SK-N-MC (cell line): ENCODE measurements around the gene KIAA1671.

Experiments
- DNase-seq: peaks from one replicate; pipeline ENCODE4 v3.0.0-alpha.2; 2011; ENCODE audit warnings: low read depth, low spot score
- H3K27ac ChIP-seq: fragments of 200-600 bp; sonication (generic); 2 replicates; pipeline ENCODE4 v1.5.1; 2016; ENCODE audit warnings: mixed run types
- H3K36me3 ChIP-seq: fragments of 200-600 bp; sonication (generic); 2 replicates; pipeline ENCODE4 v1.6.1; 2017; ENCODE audit warnings: antibody characterized with exemption, low read length, mixed read lengths; ENCODE audit not compliant: insufficient read depth
- H3K4me3 ChIP-seq: fragments of 200-600 bp; sonication (generic); 2 replicates; pipeline ENCODE4 v1.5.1; 2016
- H3K9ac ChIP-seq: fragments of 200-600 bp; sonication (generic); 2 replicates; pipeline ENCODE4 v1.8.0; 2017; ENCODE audit warnings: mixed run types, mixed read lengths; ENCODE audit not compliant: insufficient read length
- H3K9me3 ChIP-seq: fragments of 200-600 bp; sonication (generic); 2 replicates; pipeline ENCODE4 v1.6.1; 2017; ENCODE audit warnings: low read depth, mild to moderate bottlenecking, antibody characterized with exemption, low read length, moderate library complexity, mixed read lengths
- EZH2 ChIP-seq: fragments of 200-600 bp; sonication (generic); IDR thresholded peaks from one replicate; pipeline ENCODE4 v1.6.1; 2017; ENCODE audit warnings: antibody characterized with exemption
- FOXP2 ChIP-seq: optimal IDR thresholded peaks from 2 replicates; pipeline ENCODE3; 2011; ENCODE audit warnings: mild to moderate bottlenecking, moderate library complexity; ENCODE audit not compliant: insufficient read depth; ENCODE audit errors: extremely low read length, control extremely low read depth
- POLR2AphosphoS5 ChIP-seq: IDR thresholded peaks from 2 replicates; pipeline ENCODE4 v1.6.1; 2012; ENCODE audit warnings: mild to moderate bottlenecking, low read depth, low read length, borderline replicate concordance

Gene KIAA1671

DNA sequence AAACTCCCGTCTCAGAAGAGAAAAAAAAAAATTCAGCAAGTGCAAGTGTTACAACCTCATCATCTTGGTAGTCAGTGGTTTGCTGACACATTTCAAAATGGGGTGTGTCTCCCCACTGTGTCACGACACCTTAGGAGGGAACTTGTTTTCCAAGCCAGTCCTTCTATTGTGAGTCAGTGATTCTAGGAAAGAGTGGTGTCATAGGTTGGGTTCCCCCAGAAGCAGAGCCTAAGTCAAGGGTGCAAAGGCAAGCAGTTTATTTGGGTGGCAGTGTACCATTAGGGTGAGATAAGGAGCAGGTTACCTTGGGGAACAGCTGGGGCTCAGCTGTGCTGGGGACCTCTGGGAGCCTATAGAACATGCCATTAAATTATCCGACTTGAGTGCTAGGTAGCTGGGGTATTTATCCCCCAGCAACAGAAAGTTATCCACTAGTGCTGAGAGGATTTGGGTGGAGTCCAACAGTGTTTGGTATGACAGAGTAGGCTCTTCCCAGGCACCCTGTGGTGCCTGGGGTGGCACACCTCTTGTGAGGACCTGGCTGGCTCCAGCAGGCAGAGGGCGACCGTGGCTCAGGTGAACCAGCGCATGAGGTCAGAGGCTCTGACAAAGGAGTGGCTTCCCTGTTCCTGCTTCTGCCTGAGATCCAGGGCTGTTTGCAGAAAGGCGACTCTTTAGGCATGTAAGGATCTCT lies 41.7 kb downstream of the KIAA1671 start:
- DNase-seq: no peak
- Histone ChIP-seq H3K9ac (no peak overlapping the region), H3K9me3 (no peaks in the 10 kb centered on the region), H3K36me3 (no peaks in the 10 kb centered on the region), H3K4me3 (no peak overlapping the region), H3K27ac (no peak overlapping the region)
- TF ChIP-seq FOXP2 (no peak), EZH2 (no peak), POLR2AphosphoS5 (no peak)

DNA sequence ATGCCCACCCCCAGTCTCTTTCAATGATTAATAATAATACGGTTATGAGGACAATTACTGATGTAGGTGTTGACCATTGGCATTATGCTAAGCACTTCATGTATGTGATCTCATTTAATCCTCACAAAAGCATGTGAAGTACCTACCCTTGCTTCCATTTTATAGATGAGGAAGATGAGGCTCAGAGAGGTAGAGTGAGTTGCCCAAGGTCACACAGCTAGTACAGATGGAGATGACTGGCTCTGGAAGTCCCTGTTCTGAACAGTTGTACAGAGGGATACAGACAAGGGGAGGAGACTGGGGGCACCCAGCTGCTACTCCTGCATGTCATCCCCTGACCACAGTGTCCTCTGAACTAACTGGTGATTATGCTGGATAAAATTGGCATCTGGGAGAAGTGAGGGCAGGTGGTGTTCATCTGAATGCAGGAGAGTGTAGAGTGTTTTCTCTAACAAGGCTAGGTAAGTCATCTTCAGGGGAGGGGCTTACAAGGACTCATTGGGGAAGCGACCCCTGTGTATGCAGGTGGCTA lies 43.2 kb downstream of the KIAA1671 start:
- H3K9ac ChIP-seq: no peak overlapping the region
- no peak for DNase-seq

DNA sequence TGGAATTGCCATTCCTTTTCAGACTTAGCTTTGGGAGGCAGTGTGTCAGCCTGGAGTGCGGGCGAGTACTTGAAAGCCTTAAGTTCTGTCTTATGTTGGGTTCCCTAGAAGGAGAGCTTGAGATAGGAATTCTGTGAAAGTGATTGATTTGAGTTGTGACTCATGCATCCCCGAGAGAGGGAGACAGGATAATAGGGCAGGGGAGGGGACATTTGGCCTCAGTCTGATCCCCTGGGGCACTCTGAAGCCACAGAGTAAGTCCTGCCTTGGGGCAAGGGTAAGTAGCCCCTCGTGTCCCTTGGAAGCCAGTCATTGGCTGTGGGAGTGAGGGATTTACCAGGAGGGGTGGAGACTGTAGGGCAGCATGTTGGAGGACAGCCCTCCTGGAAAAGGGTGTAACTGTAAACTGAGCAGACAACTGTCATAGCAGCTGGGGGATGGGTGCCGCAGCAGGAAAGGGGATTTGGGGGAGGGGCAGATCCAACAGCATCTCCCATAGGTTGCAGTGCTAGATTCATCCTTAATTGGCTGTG lies 44.0 kb downstream of the KIAA1671 start:
- H3K9ac ChIP-seq: no peak overlapping the region

More for the DNA sequence above, 43.2 kb downstream of the KIAA1671 start:
- Histone ChIP-seq H3K4me3 (no peak overlapping the region), H3K36me3 (no peaks in the 10 kb centered on the region), H3K9me3 (no peaks in the 10 kb centered on the region), H3K27ac (no peak overlapping the region)
- TF ChIP-seq POLR2AphosphoS5 (no peak), EZH2 (no peak)

DNA sequence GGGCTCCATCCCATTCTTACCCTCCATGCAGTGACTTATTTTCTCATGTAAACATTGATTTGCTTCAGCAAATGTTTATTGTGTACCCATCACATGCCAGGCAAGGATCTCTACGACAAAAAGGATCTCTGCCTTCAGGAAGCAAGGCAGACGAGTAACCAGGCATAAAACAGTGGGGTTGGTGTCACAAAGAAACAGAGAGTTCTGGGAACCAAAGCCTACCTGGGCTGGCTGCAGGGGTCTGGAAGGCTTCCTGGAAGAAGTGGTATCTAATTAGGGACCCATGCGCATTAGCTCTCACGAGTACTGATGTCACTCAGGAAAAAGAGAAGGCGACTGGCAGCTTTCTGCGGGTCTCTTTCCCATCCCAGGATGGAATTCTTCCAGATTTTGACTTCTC lies 44.5 kb downstream of the KIAA1671 start:
- TF ChIP-seq EZH2 (no peak), FOXP2 (no peak), POLR2AphosphoS5 (no peak)
- H3K27ac ChIP-seq: no peak overlapping the region
- H3K4me3 ChIP-seq: no peak overlapping the region
- H3K9ac ChIP-seq: no peak overlapping the region
- H3K36me3 ChIP-seq: no peaks in the 10 kb centered on the region
- DNase-seq: no peak
- H3K9me3 ChIP-seq: no peaks in the 10 kb centered on the region

More for the DNA sequence above, 44.0 kb downstream of the KIAA1671 start:
- no peak for DNase-seq
- TF ChIP-seq FOXP2 (no peak), EZH2 (no peak), POLR2AphosphoS5 (no peak)
- no peaks in the 10 kb centered on the region for H3K9me3 ChIP-seq
- H3K4me3 ChIP-seq: no peak overlapping the region
- H3K27ac ChIP-seq: no peak overlapping the region
- no peaks in the 10 kb centered on the region for H3K36me3 ChIP-seq

DNA sequence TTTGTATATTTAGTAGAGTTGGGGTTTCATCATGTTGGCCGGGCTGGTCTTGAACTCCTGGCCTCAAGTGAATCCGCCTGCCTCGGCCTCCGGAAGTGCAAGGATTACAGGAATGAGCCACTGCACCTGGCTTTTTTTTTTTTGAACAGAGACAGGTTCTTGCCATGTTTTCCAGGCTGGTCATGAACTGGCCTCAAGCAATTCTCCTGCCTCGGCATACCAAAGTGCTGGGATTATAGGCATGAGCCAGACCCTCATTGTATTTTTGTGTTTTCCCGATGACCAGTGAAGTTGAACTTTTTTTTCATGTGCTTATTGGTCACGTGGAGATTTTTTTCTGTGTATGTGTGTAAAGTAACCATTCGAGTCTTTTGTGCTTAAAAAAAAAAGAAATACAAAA lies 48.2 kb downstream of the KIAA1671 start:
- Histone ChIP-seq H3K4me3 (no peak overlapping the region), H3K9me3 (no peaks in the 10 kb centered on the region), H3K9ac (no peak overlapping the region), H3K36me3 (no peaks in the 10 kb centered on the region), H3K27ac (no peak overlapping the region)
- no peak for DNase-seq
- TF ChIP-seq POLR2AphosphoS5 (no peak), EZH2 (no peak), FOXP2 (no peak)

DNA sequence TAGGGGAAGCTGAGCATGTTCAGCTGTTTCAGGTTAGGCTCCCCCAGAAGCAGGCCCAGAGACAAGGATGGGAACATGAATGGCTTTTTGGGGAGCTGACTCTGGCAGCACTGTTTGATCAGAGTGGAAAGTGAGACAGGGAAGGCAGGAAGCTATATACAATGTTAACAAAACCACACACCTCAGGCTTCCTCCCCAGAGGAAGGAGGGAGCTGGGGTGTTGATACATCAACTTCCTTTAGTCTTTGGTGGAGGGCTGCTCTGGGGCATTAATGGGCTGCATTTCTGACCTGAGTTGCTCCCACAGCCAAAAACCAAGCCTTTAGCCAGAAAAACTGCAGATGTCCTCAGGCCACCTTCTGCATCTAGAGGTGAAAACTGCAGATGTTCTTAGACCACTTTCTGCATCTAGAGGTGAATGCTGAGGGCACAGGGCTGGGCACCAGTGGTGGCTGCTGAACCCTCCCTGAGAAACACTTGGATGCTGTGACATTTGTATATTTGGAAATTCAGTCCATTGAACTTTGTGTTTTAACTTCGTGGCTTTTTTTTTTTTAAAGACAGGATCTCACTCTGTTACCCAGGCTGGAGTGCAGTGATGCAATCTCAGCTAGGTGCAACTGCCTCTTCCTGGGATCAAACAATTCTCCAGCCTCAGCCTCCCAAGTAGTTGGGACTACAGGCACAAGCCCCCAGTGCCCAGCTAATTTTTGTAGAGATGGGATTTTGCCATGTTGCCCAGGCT lies 49.9 kb downstream of the KIAA1671 start:
- no peak for DNase-seq
- Histone ChIP-seq H3K4me3 (no peak overlapping the region), H3K27ac (no peak overlapping the region), H3K9me3 (no peaks in the 10 kb centered on the region), H3K36me3 (no peaks in the 10 kb centered on the region), H3K9ac (no peak overlapping the region)
- TF ChIP-seq POLR2AphosphoS5 (no peak), EZH2 (no peak), FOXP2 (no peak)

DNA sequence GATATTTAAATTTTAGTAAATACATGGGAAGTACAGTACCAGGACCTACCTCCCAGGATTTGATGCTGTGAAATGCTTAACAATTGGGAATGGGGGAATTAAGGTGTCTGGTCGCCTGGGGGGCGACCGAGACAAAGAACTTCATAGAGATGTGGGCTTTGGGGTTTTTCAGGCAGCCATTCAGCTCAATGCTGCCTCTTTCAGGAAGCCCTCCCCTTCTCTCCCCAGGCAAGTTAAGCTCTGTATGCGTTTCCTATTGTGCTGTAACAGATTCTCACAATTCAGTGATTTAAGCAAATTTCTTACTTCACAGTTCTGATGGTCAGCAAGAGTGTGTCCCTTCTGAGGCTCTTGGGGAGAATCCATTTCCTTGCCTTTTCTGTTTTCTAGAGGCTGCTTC lies 53.8 kb downstream of the KIAA1671 start:
- Histone ChIP-seq H3K9me3 (no peaks in the 10 kb centered on the region), H3K9ac (no peak overlapping the region), H3K4me3 (no peak overlapping the region), H3K36me3 (no peaks in the 10 kb centered on the region), H3K27ac (no peak overlapping the region)
- TF ChIP-seq POLR2AphosphoS5 (no peak), EZH2 (no peak), FOXP2 (no peak)
- no peak for DNase-seq

DNA sequence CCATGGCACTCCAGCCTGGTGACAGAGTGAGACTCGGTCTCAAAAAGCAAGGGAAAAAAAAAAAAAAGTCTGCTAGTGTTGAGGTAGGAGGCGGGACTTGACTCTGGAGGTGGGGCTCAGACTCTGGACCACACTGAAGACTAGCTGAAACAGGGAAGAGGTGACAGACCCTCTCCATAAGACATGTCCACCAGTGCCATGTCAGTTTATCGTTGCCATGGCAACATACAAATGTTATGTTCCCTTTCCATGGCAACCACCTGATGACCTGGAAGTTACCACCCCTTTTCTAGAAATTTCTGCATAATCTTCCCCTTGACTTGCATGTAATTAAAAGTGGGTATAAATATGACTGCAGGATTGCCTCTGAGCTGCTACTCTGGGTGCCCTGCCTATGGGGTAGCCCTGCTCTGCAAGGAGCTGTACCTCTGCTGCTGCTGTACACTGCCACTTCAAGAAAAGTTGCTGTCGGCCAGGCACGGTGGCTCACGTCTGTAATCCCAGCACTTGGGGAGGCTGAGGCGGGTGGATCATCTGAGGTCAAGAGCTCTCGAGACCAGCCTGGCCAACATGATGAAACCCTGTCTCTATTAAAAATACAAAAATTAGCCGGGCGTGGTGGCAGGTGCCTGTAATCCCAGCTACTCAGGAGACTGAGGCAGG lies 55.1 kb downstream of the KIAA1671 start:
- H3K4me3 ChIP-seq: no peak overlapping the region
- H3K36me3 ChIP-seq: no peaks in the 10 kb centered on the region
- no peak for DNase-seq
- H3K9ac ChIP-seq: no peak overlapping the region
- no peaks in the 10 kb centered on the region for H3K9me3 ChIP-seq
- no peak overlapping the region for H3K27ac ChIP-seq
- TF ChIP-seq POLR2AphosphoS5: no peak
- no peak for TF ChIP-seq EZH2
- TF ChIP-seq FOXP2: no peak
